ENCODE measurements around the gene MIAT. TPM values are rescaled to one million over a fixed set of nuclear protein-coding genes. Genes with fewer than 3 reads are reported as not detected.

MIAT gene
- total and polyA plus RNA-seq, 9 of the 15 experiments (the other 6 are each of a cell fraction or from before 2014, with no cell fraction given) = 0.03 to 0.93 (median 0.34) TPM

DNA sequence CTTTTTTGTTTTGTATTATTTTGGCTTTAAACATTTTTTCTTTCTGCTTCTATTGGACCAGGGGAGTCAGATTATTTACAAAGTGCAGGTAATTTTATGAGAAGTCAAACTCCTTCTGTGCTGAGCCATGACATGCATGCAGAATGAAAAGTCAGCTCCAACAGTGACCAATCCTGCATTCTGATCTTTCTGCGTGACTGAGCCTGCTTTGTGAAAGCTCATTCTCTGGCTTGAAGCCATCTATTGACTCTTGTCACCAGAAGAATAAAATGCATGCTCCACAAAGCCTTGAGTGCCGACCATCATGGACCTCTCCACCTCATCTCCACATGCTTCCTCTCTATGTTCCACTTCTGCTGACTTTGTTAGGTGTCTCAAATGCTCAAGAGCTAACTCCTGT is 50.2 kb downstream of the MIAT start:
- H3K9ac ChIP-seq (ENCODE audit: insufficient read depth in 1 of 2, low read depth in 2 of 2, low read length in 2 of 2) = no peak overlapping the region

More for the DNA sequence above, 50.2 kb downstream of the MIAT start:
- 6% methylated on average over 2 of the region's 2 CpGs for WGBS (ENCODE audit: insufficient coverage, low coverage, missing lambda C conversion rate)
- no peaks in the 10 kb centered on the region for H3K9me3 ChIP-seq (replicated peaks; ENCODE audit: control insufficient read depth, insufficient read depth, low read depth, low read length)
- no peak overlapping the region for H2AFZ ChIP-seq (ENCODE audit: low read depth, low read length)
- CTCF ChIA-PET (ENCODE audit: low intra/inter-chr PET ratio) = no interaction called here
- DNase-seq (ENCODE audit: extremely low read depth in 1 of 4, low spot score in 3 of 4) (no peak), FAIRE-seq (no peak), ATAC-seq (no peak)
- in situ Hi-C loops (cut with MboI) (no loop called here), intact Hi-C loops (cut with micrococcal nuclease) (no loop called here)
- no peaks in the 10 kb centered on the region for H3K9me1 ChIP-seq (ENCODE audit: control insufficient read depth, insufficient read depth, low read length)
- no peaks in the 10 kb centered on the region for H4K20me1 ChIP-seq (replicated peaks; ENCODE audit: control insufficient read depth, insufficient read depth, low read length)
- H3K79me2 ChIP-seq (ENCODE audit: control insufficient read depth, insufficient read depth, low read length) = no peaks in the 10 kb centered on the region
- H3K4me2 ChIP-seq (ENCODE audit: insufficient read depth, low read length) = no peak overlapping the region
- POLR2A ChIA-PET = no interaction called here
- H3K36me3 ChIP-seq (ENCODE audit: control insufficient read depth, insufficient read depth, low read length) = no peaks in the 10 kb centered on the region; the same call in 2 of the 3 replicates
- TF ChIP-seq WHSC1 (IDR thresholded peaks at IDR 0.05; ENCODE audit: low read length) (no peak), MEF2A (IDR thresholded peaks at IDR 0.05; ENCODE audit: control insufficient read depth, low read depth, low read length) (no peak), ZNF785 (CRISPR knock-in tag; IDR thresholded peaks at IDR 0.05) (no peak), TAF1 (IDR thresholded peaks at IDR 0.05; ENCODE audit: control insufficient read depth, extremely low read depth, insufficient read depth, low read length, severe bottlenecking) (no peak), MITF (IDR thresholded peaks at IDR 0.05) (no peak), KLF1 (tag; IDR thresholded peaks at IDR 0.05) (no peak)
- no peak overlapping the region for H3K4me3 ChIP-seq
- BruUV-seq (replicated peaks) = no TSS peak
- H3K27ac ChIP-seq (ENCODE audit: extremely low read depth, low read depth, low read length) = no peak overlapping the region
- no peaks in the 10 kb centered on the region for H3K27me3 ChIP-seq (ENCODE audit: control insufficient read depth in 2 of 2, insufficient read depth in 2 of 2, low read length in 2 of 2)
- no peaks in the 10 kb centered on the region for H3K4me1 ChIP-seq (replicated peaks in 1 of 2; ENCODE audit: control insufficient read depth in 2 of 2, insufficient read depth in 2 of 2, low read length in 2 of 2)
